Suppressor macrophage treated with lipopolysaccharide for 4 hours (primary cell): ENCODE measurements around the gene UGT3A1.

Experiments
- DNase-seq: peaks from one replicate; pipeline ENCODE4 v3.0.0-alpha.2; 2020

The UGT3A1 gene

DNA sequence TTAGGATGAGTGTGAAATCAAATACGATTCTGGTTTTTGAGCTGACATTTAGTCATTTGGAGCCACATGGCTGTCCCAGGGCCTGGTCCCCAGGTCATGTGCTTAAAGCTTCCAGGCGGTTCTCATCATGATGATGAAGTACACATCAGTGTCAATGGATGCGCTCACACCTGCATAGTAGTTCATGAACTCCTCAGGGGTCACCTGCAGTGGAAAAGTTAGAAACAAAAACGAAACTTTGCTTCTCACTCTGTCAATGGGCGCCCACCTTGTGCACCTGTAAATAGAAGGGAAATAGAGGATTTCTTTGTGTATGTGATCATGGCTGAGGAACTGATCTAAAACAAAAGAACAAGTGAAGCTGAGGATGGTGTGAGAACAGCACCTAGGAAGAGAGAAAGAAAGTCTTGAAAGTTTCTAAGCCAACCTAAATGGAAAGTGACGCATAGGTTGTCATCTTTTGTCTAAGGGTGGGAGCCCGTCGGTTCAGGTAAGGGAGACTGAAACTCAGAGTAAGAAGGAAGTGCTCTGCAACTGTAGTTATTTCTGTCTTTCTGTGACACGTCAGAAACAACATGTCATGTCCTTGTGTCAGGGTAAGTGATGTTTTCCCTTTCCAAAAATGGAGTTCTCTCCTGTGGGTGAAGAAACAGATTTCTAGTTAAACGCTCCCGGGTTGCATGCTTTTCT lies 86.6 kb downstream of the UGT3A1 start:
- DNase-seq: no peak

DNA sequence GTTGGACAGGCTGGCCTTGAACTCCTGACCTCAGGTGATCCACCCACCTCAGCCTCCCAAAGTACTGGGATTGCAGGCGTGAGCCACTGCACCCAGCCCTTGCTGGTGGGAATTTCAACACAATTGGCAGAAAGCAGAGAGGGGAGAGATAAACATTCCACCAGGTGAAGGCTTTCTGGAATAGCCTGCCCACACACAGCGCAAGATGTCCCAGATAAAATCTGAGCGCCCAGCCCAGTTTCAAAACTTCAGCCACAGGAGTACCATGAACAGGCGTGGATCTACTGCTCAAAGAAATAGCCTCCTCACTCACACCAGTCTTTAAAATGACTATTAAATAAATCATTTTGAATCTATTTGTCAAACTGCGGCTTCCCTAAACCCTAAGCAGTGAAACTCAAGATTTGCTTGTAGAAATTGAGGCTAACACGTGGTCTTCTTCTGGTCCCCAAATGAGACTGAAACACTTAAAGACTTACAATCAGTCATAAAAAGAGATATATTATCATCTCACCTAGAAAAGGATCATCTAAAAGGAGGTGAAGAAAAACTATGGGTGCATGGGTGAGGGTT lies 87.5 kb downstream of the UGT3A1 start:
- no peak for DNase-seq

- DNase-seq: no peak
Measured at GRCh38 chr5:35902046-35902672, 89.0 kb downstream of the UGT3A1 start.
